ENCODE results near the gene FCHO2.

The FCHO2 gene

GRCh38 chr5:73039082-73039481, 83.2 kb downstream of the FCHO2 start:
- no peaks in the 10 kb centered on the region for H3K27me3 ChIP-seq (replicated peaks; ENCODE audit: control insufficient read depth, insufficient read depth, low read length)
- H3K4me3 ChIP-seq (replicated peaks; ENCODE audit: low read depth, low read length) = no peak overlapping the region
- no peak for TF ChIP-seq CTCF (IDR thresholded peaks at IDR 0.05; ENCODE audit: insufficient read depth, low read length, poor library complexity, severe bottlenecking)
- H3K36me3 ChIP-seq (ENCODE audit: control insufficient read depth, insufficient read depth, low read length) = no peaks in the 10 kb centered on the region
- no peak for DNase-seq (ENCODE audit: extremely low read depth, insufficient read length)

- no peak overlapping the region for H3K4me3 ChIP-seq (replicated peaks; ENCODE audit: low read depth, low read length)
- no peak for DNase-seq (ENCODE audit: extremely low read depth, insufficient read length)
- no peaks in the 10 kb centered on the region for H3K27me3 ChIP-seq (replicated peaks; ENCODE audit: control insufficient read depth, insufficient read depth, low read length)
- TF ChIP-seq CTCF (IDR thresholded peaks at IDR 0.05; ENCODE audit: insufficient read depth, low read length, poor library complexity, severe bottlenecking) = no peak
- H3K36me3 ChIP-seq (ENCODE audit: control insufficient read depth, insufficient read depth, low read length) = no peaks in the 10 kb centered on the region
Observed at GRCh38 chr5:73042993-73043392, 87.2 kb downstream of the FCHO2 start.

- no peak for TF ChIP-seq CTCF (IDR thresholded peaks at IDR 0.05; ENCODE audit: insufficient read depth, low read length, poor library complexity, severe bottlenecking)
- DNase-seq (ENCODE audit: extremely low read depth, insufficient read length) = no peak
- Histone ChIP-seq H3K27me3 (replicated peaks; ENCODE audit: control insufficient read depth, insufficient read depth, low read length) (no peaks in the 10 kb centered on the region), H3K4me3 (replicated peaks; ENCODE audit: low read depth, low read length) (no peak overlapping the region), H3K36me3 (ENCODE audit: control insufficient read depth, insufficient read depth, low read length) (no peaks in the 10 kb centered on the region)
Observed at GRCh38 chr5:73044546-73044945, 88.7 kb downstream of the FCHO2 start.

GRCh38 chr5:73045623-73046022, 89.8 kb downstream of the FCHO2 start:
- DNase-seq (ENCODE audit: extremely low read depth, insufficient read length) = no peak
- no peaks in the 10 kb centered on the region for H3K27me3 ChIP-seq (replicated peaks; ENCODE audit: control insufficient read depth, insufficient read depth, low read length)
- H3K36me3 ChIP-seq (ENCODE audit: control insufficient read depth, insufficient read depth, low read length) = no peaks in the 10 kb centered on the region
- TF ChIP-seq CTCF (IDR thresholded peaks at IDR 0.05; ENCODE audit: insufficient read depth, low read length, poor library complexity, severe bottlenecking) = no peak
- H3K4me3 ChIP-seq (replicated peaks; ENCODE audit: low read depth, low read length) = no peak overlapping the region

GRCh38 chr5:73061593-73061992, 105.8 kb downstream of the FCHO2 start:
- no peaks in the 10 kb centered on the region for H3K36me3 ChIP-seq (ENCODE audit: control insufficient read depth, insufficient read depth, low read length)
- no peak for TF ChIP-seq CTCF (IDR thresholded peaks at IDR 0.05; ENCODE audit: insufficient read depth, low read length, poor library complexity, severe bottlenecking)
- no peaks in the 10 kb centered on the region for H3K27me3 ChIP-seq (replicated peaks; ENCODE audit: control insufficient read depth, insufficient read depth, low read length)
- H3K4me3 ChIP-seq (replicated peaks; ENCODE audit: low read depth, low read length) = no peak overlapping the region
- DNase-seq (ENCODE audit: extremely low read depth, insufficient read length) = no peak

- no peaks in the 10 kb centered on the region for H3K27me3 ChIP-seq (replicated peaks; ENCODE audit: control insufficient read depth, insufficient read depth, low read length)
- no peak for DNase-seq (ENCODE audit: extremely low read depth, insufficient read length)
- H3K4me3 ChIP-seq (replicated peaks; ENCODE audit: low read depth, low read length) = no peak overlapping the region
- TF ChIP-seq CTCF (IDR thresholded peaks at IDR 0.05; ENCODE audit: insufficient read depth, low read length, poor library complexity, severe bottlenecking) = no peak
- no peaks in the 10 kb centered on the region for H3K36me3 ChIP-seq (ENCODE audit: control insufficient read depth, insufficient read depth, low read length)
Observed at GRCh38 chr5:73066466-73066865, 110.6 kb downstream of the FCHO2 start.
